ENCODE results near the gene AKAP11. TPM values are rescaled to one million over a fixed set of nuclear protein-coding genes. Genes with fewer than 3 reads are reported as not detected.
A peak's percentile ranks its signal among the peaks of the same experiment; 100 is the strongest.

The AKAP11 gene
- total RNA-seq, 4 donors from 2014 or later = 15.0 to 34.6 (median 26.5) TPM

GRCh38 chr13:42272804-42273175, 838 bp downstream of the AKAP11 start:
- intact Hi-C loops (cut with DNase I; ENCODE audit: low total_unique reads) = no loop called here
- Histone ChIP-seq H3K27ac (peak overlapping the region; percentile 90 to 96 (median 94)), H3K9me3 (no peaks in the 10 kb centered on the region), H3K4me3 (peak overlapping the region; percentile 66 to 92 (median 84)), H3K4me1 (peaks cover 5 to 43% (median 9%) of the 10 kb centered on the region in 4 donors), H3K36me3 (no peaks in the 10 kb centered on the region), H3K27me3 (no peaks in the 10 kb centered on the region)
- DNase-seq = no peak
- WGBS, 2 donors (ENCODE audit: low coverage in 1 of 2) = 13 to 18% methylated on average over 4 of the region's 4 CpGs
- TF ChIP-seq POLR2A (IDR thresholded peaks at IDR 0.05) = no peak
- TF ChIP-seq POLR2AphosphoS5 (IDR thresholded peaks at IDR 0.05) = no peak
- TF ChIP-seq EP300 (IDR thresholded peaks at IDR 0.05; ENCODE audit: low read depth) = no peak
- TF ChIP-seq, protein P1, sequence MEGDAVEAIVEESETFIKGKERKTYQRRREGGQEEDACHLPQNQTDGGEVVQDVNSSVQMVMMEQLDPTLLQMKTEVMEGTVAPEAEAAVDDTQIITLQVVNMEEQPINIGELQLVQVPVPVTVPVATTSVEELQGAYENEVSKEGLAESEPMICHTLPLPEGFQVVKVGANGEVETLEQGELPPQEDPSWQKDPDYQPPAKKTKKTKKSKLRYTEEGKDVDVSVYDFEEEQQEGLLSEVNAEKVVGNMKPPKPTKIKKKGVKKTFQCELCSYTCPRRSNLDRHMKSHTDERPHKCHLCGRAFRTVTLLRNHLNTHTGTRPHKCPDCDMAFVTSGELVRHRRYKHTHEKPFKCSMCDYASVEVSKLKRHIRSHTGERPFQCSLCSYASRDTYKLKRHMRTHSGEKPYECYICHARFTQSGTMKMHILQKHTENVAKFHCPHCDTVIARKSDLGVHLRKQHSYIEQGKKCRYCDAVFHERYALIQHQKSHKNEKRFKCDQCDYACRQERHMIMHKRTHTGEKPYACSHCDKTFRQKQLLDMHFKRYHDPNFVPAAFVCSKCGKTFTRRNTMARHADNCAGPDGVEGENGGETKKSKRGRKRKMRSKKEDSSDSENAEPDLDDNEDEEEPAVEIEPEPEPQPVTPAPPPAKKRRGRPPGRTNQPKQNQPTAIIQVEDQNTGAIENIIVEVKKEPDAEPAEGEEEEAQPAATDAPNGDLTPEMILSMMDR (IDR thresholded peaks at IDR 0.05) = no peak
- in situ Hi-C loops (cut with MboI; ENCODE audit: low pct_ligation_motif_present in 1 of 4, low pct_unique_long_range_greater_than_20kb in 1 of 4, low sequenced_read_pairs in 3 of 4) = no loop called here

- peaks cover 8 to 47% (median 10%) of the 10 kb centered on the region in 4 donors for H3K4me1 ChIP-seq
- no peak overlapping the region for H3K4me3 ChIP-seq
- TF ChIP-seq EP300 (IDR thresholded peaks at IDR 0.05; ENCODE audit: low read depth) = no peak
- TF ChIP-seq POLR2AphosphoS5 (IDR thresholded peaks at IDR 0.05) = no peak
- H3K9me3 ChIP-seq = no peaks in the 10 kb centered on the region
- in situ Hi-C loops (cut with MboI; ENCODE audit: low pct_ligation_motif_present in 1 of 4, low pct_unique_long_range_greater_than_20kb in 1 of 4, low sequenced_read_pairs in 3 of 4) = no loop called here
- H3K36me3 ChIP-seq = no peaks in the 10 kb centered on the region
- WGBS, 2 donors (ENCODE audit: low coverage in 1 of 2) = 78 to 81% methylated on average over 4 to 10 of the region's 10 CpGs
- peak overlapping the region in 2 of 4 donors; percentile 7 to 33 for H3K27ac ChIP-seq
- intact Hi-C loops (cut with DNase I; ENCODE audit: low total_unique reads) = no loop called here
- DNase-seq = no peak
- H3K27me3 ChIP-seq = no peaks in the 10 kb centered on the region
Observed at GRCh38 chr13:42274386-42275097, 2.6 kb downstream of the AKAP11 start.

DNA sequence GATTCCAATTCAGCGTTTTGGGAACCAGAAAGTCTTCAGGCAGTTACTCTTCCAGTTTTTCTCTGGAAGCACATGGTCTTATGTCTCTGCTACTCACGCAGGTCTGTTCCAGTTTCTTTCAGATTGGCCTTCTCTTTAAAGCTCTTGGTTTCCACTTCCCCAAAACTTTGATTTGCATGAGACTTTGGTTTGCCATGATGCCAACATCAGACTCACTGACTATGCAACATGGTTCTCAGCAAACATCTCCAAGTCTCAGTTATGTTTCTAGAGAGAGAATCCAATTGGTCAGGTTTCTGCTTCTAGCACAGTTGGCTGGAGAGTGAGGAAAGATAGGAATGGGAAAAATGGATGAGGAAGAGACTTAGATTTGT, 3.1 kb downstream of the AKAP11 start:
- H3K27ac ChIP-seq = peak overlapping the region in 1 of 4 donors; percentile 33
- TF ChIP-seq POLR2AphosphoS5 (IDR thresholded peaks at IDR 0.05) = no peak
- TF ChIP-seq, protein P1 (IDR thresholded peaks at IDR 0.05) = no peak
- no peak for TF ChIP-seq POLR2A (IDR thresholded peaks at IDR 0.05)
- no peak for TF ChIP-seq EP300 (IDR thresholded peaks at IDR 0.05; ENCODE audit: low read depth)
- 56 to 79% methylated on average over 2 of the region's 2 CpGs for WGBS, 2 donors (ENCODE audit: low coverage in 1 of 2)
- peaks cover 8 to 52% (median 14%) of the 10 kb centered on the region in 4 donors for H3K4me1 ChIP-seq
- H3K4me3 ChIP-seq = no peak overlapping the region
- no peaks in the 10 kb centered on the region for H3K9me3 ChIP-seq
- no peaks in the 10 kb centered on the region for H3K36me3 ChIP-seq
- DNase-seq = no peak
- in situ Hi-C loops (cut with MboI; ENCODE audit: low pct_ligation_motif_present in 1 of 4, low pct_unique_long_range_greater_than_20kb in 1 of 4, low sequenced_read_pairs in 3 of 4) = no loop called here
- no peaks in the 10 kb centered on the region for H3K27me3 ChIP-seq
- intact Hi-C loops (cut with DNase I; ENCODE audit: low total_unique reads) = no loop called here

DNA sequence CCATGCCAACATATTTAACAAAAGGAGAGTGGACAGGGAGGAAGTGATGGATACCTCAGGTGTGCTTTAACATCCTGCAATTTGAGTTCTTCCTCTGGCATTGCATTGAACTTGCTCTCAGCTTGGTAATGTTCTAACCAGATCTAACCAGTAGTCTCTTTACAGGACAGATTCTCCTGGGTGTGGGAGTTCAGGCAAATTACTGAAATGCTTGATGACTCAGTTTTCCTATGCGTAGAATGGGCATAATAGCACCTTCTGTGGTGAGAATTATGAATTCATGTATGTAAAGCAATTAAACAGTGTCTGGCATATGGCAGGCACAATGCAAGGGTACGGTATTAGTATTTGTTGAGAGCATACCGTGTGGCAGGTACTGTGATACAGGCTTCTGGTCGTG, 3.6 kb downstream of the AKAP11 start:
- Histone ChIP-seq H3K9me3 (no peaks in the 10 kb centered on the region), H3K4me3 (no peak overlapping the region), H3K36me3 (no peaks in the 10 kb centered on the region), H3K4me1 (peaks cover 8 to 56% (median 19%) of the 10 kb centered on the region in 4 donors), H3K27ac (no peak overlapping the region), H3K27me3 (no peaks in the 10 kb centered on the region)
- WGBS, 2 donors (ENCODE audit: low coverage in 1 of 2) = 80 to 85% methylated on average over 4 of the region's 4 CpGs
- no peak for DNase-seq
- in situ Hi-C loops (cut with MboI; ENCODE audit: low pct_ligation_motif_present in 1 of 4, low pct_unique_long_range_greater_than_20kb in 1 of 4, low sequenced_read_pairs in 3 of 4) (no loop called here), intact Hi-C loops (cut with DNase I; ENCODE audit: low total_unique reads) (no loop called here)
- TF ChIP-seq POLR2A (IDR thresholded peaks at IDR 0.05) (no peak), POLR2AphosphoS5 (IDR thresholded peaks at IDR 0.05) (no peak), EP300 (IDR thresholded peaks at IDR 0.05; ENCODE audit: low read depth) (no peak)
- TF ChIP-seq, protein P1 (IDR thresholded peaks at IDR 0.05) = no peak

Data from transverse colon (tissue), 4 donors.